ENCODE results near the gene MLKL. TPM values are rescaled to one million over a fixed set of nuclear protein-coding genes. Genes with fewer than 3 reads are reported as not detected.

MLKL gene
- total and polyA plus RNA-seq, 2 of the 13 experiments (the other 11 are each of a cell fraction or from before 2014, with no cell fraction given) = 6.4 to 10.7 TPM

- TF ChIP-seq ZBTB39 (CRISPR knock-in tag; IDR thresholded peaks at IDR 0.05) = no peak
- TF ChIP-seq PITX1 (CRISPR knock-in tag; IDR thresholded peaks at IDR 0.05) = no peak
- TF ChIP-seq ARNT (IDR thresholded peaks at IDR 0.05) = no peak
- peak; percentile 97 for TF ChIP-seq HCFC1 (IDR thresholded peaks at IDR 0.05; ENCODE audit: low read depth, low read length)
- no peak for TF ChIP-seq PHF20 (CRISPR knock-in tag; IDR thresholded peaks at IDR 0.05)
- TF ChIP-seq ZFX (CRISPR knock-in tag; IDR thresholded peaks at IDR 0.05; ENCODE audit: low read depth) = peak; percentile 75
- no peak for TF ChIP-seq PRMT3 (CRISPR knock-in tag; IDR thresholded peaks at IDR 0.05; ENCODE audit: borderline replicate concordance, low read depth)
- TF ChIP-seq BCL6 (CRISPR knock-in tag; IDR thresholded peaks at IDR 0.05) = peak; percentile 22; the same call in 1 of the 2 replicates
- peak; percentile 99 for TF ChIP-seq ZNF143 (CRISPR knock-in tag; IDR thresholded peaks at IDR 0.05)
- TF ChIP-seq CEBPG (CRISPR knock-in tag; IDR thresholded peaks at IDR 0.05) = peak; percentile 80
- TF ChIP-seq ZBTB42 (CRISPR knock-in tag; IDR thresholded peaks at IDR 0.05) = no peak
- TF ChIP-seq ZSCAN22 (CRISPR knock-in tag; IDR thresholded peaks at IDR 0.05) = no peak
- no peak for TF ChIP-seq ZSCAN29 (CRISPR knock-in tag; conservative IDR thresholded peaks at IDR 0.05)
- TF ChIP-seq DR1 (CRISPR knock-in tag; IDR thresholded peaks at IDR 0.05) = no peak
- TF ChIP-seq KLF15 (CRISPR knock-in tag; IDR thresholded peaks at IDR 0.05; ENCODE audit: borderline replicate concordance) = no peak
- TF ChIP-seq ZMAT5 (CRISPR knock-in tag; IDR thresholded peaks at IDR 0.05; ENCODE audit: borderline replicate concordance, low read depth) = no peak
- peak; percentile 82 for TF ChIP-seq ZNF788 (CRISPR knock-in tag; IDR thresholded peaks at IDR 0.05; ENCODE audit: borderline replicate concordance)
- TF ChIP-seq SRY (CRISPR knock-in tag; IDR thresholded peaks at IDR 0.05) = no peak
- TF ChIP-seq ZSCAN21 (CRISPR knock-in tag; IDR thresholded peaks at IDR 0.05; ENCODE audit: borderline replicate concordance) = no peak
- TF ChIP-seq, protein P1, sequence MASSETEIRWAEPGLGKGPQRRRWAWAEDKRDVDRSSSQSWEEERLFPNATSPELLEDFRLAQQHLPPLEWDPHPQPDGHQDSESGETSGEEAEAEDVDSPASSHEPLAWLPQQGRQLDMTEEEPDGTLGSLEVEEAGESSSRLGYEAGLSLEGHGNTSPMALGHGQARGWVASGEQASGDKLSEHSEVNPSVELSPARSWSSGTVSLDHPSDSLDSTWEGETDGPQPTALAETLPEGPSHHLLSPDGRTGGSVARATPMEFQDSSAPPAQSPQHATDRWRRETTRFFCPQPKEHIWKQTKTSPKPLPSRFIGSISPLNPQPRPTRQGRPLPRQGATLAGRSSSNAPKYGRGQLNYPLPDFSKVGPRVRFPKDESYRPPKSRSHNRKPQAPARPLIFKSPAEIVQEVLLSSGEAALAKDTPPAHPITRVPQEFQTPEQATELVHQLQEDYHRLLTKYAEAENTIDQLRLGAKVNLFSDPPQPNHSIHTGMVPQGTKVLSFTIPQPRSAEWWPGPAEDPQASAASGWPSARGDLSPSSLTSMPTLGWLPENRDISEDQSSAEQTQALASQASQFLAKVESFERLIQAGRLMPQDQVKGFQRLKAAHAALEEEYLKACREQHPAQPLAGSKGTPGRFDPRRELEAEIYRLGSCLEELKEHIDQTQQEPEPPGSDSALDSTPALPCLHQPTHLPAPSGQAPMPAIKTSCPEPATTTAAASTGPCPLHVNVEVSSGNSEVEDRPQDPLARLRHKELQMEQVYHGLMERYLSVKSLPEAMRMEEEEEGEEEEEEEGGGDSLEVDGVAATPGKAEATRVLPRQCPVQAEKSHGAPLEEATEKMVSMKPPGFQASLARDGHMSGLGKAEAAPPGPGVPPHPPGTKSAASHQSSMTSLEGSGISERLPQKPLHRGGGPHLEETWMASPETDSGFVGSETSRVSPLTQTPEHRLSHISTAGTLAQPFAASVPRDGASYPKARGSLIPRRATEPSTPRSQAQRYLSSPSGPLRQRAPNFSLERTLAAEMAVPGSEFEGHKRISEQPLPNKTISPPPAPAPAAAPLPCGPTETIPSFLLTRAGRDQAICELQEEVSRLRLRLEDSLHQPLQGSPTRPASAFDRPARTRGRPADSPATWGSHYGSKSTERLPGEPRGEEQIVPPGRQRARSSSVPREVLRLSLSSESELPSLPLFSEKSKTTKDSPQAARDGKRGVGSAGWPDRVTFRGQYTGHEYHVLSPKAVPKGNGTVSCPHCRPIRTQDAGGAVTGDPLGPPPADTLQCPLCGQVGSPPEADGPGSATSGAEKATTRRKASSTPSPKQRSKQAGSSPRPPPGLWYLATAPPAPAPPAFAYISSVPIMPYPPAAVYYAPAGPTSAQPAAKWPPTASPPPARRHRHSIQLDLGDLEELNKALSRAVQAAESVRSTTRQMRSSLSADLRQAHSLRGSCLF (CRISPR knock-in tag; IDR thresholded peaks at IDR 0.05; ENCODE audit: borderline replicate concordance) = no peak
- TF ChIP-seq ZIK1 (CRISPR knock-in tag; IDR thresholded peaks at IDR 0.05; ENCODE audit: borderline replicate concordance, low read depth) = no peak
Measured at GRCh38 chr16:74695450-74696422, 4.9 kb downstream of the MLKL start (continued).

Data from HepG2 (cell line).